Spleen (tissue), 11 donors: Measurements from ENCODE around the gene ITGA6. TPM values are rescaled to one million over a fixed set of nuclear protein-coding genes. Genes with fewer than 3 reads are reported as not detected.

Experiments used
- DNase-seq: peaks from one replicate; pipeline ENCODE4 v3.0.0-alpha.2; 2020
- H3K27ac ChIP-seq, 8 donors: fragments of 200-600 bp; sonication (generic) in 7 of 8; 1 replicate in 4 of 8; 2 replicates in 4 of 8; pipeline versions ENCODE4 v1.5.0 to v1.8.0; 2016 to 2021; ENCODE audit warnings: inconsistent platforms in 4 of 8, mild to moderate bottlenecking in 4 of 8, moderate library complexity in 1 of 8
- H3K27me3 ChIP-seq, 7 donors: fragments of 200-600 bp; sonication (generic) in 6 of 7; replicated peaks in 1 of 7; 1 replicate in 4 of 7; 2 replicates in 3 of 7; pipeline versions ENCODE4 v1.5.0 to v1.8.0; 2016 to 2021; ENCODE audit warnings: inconsistent platforms in 3 of 7, mild to moderate bottlenecking in 1 of 7
- H3K36me3 ChIP-seq, 6 donors: fragments of 200-600 bp; sonication (generic) in 5 of 6; 1 replicate in 4 of 6; 2 replicates in 2 of 6; pipeline versions ENCODE4 v1.5.0 to v1.8.0; 2016 to 2021; ENCODE audit warnings: inconsistent platforms in 2 of 6
- H3K4me1 ChIP-seq, 6 donors: fragments of 200-600 bp; sonication (generic) in 5 of 6; 1 replicate in 3 of 6; 2 replicates in 3 of 6; pipeline versions ENCODE4 v1.5.0 to v1.8.0; 2016 to 2021; ENCODE audit warnings: inconsistent platforms in 3 of 6
- H3K4me3 ChIP-seq, 8 donors: fragments of 200-600 bp; sonication (generic) in 7 of 8; 1 replicate in 4 of 8; 2 replicates in 4 of 8; pipeline versions ENCODE4 v1.5.0 to v1.8.0; 2016 to 2021; ENCODE audit warnings: inconsistent platforms in 4 of 8, mild to moderate bottlenecking in 4 of 8, moderate library complexity in 2 of 8
- H3K9me3 ChIP-seq, 8 donors: fragments of 200-600 bp; sonication (generic) in 7 of 8; 1 replicate in 4 of 8; 2 replicates in 4 of 8; pipeline versions ENCODE4 v1.5.0 to v1.8.0; 2016 to 2021; ENCODE audit warnings: inconsistent platforms in 4 of 8
- CTCF ChIP-seq, 11 experiments: fragments of 200-600 bp in 7 of 11; fragments of 450-650 bp in 4 of 11; sonication (generic) in 4 of 11; IDR thresholded peaks in 8 of 11; conservative IDR thresholded peaks in 3 of 11; 1 replicate in 7 of 11; 2 replicates in 4 of 11; pipeline versions ENCODE4 v1.4.0 to v1.8.0; 2016 to 2021; ENCODE audit warnings: antibody characterized with exemption in 11 of 11, inconsistent platforms in 4 of 11, mild to moderate bottlenecking in 1 of 11
- POLR2A ChIP-seq, 3 donors: fragments of 450-650 bp; IDR thresholded peaks; one replicate each; pipeline ENCODE4 v1.5.1; 2017; ENCODE audit warnings: antibody characterized with exemption in 3 of 3, mild to moderate bottlenecking in 1 of 3
- POLR2AphosphoS5 ChIP-seq, 3 donors: sonication (generic); formaldehyde crosslinking; IDR thresholded peaks; one replicate each; pipeline ENCODE4 v1.5.1; 2017; ENCODE audit warnings: antibody characterized with exemption in 3 of 3
- WGBS, 5 donors: extraction: QIAGEN DNeasy Blood & Tissue Kit in 3 of 5; methylation state at CpG; one replicate each; pipeline versions ENCODE4 v1.1.5 to v1.1.7; 2013 to 2018; 5-methylcytosine and 5-hydroxymethylcytosine counted together
- intact Hi-C: fragments of 100-400 bp; cut with DNase I; formaldehyde crosslinking; loops from one replicate; pipeline ENCODE4 v1.15.0; 2023; ENCODE audit warnings: low total_unique reads
- polyA plus RNA-seq, 3 donors: library from polyadenylated mRNA; stranded (reverse); fragments of 200-250 nt; gene quantifications; one replicate each; pipeline ENCODE4 v1.2.1, GENCODE V29; 2013
- total RNA-seq, 7 donors: library from RNA; depleted of rRNA in 3 of 7; stranded (reverse); fragments of >200 nt in 3 of 7; fragmentation: NEBNext Ultra II Directional in 4 of 7; extraction: Animal tissue kit (Norgen Biotek cat#: 25700) in 4 of 7; gene quantifications; one replicate each; pipeline versions ENCODE4 v1.1.0 to v1.2.1, GENCODE V29; 2016 to 2021
- donor health status: healthy with polysubstance abuse.
- donor health status: DM: no; HTN: no; CAD: no; lungs with moderate emphysema.
- donor health status: DM: no; HTN: no; CAD: no.
- donor health status: Bipolar disorder and iron deficiency.
- donor health status: healthy.
- donor health status: DM: no; HTN: no; CAD: no.
- donor health status: DM: yes; HTN: yes; CAD: no.

The ITGA6 gene
- total and polyA plus RNA-seq, 10 donors = 6.9 to 172 (median 88.8) TPM

DNA sequence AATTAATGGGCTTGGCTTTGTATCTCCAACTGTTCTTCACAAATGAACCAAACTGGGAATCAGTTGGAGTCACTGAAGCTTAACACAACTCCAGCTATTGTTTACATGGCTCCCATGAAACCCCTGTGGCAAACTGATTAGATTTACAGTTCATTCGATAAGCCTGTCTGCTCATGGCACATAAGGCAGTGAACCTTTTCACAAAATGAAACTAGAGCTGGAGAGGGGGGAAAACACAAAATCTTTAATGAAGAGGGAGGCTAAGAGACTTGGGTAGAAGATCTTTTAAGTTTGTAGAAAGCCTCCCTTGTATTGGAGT, 11.6 kb upstream of the ITGA6 start:
- Histone ChIP-seq H3K27me3 (no peaks in the 10 kb centered on the region), H3K27ac (no peak overlapping the region), H3K4me1 (no peaks in the 10 kb centered on the region), H3K36me3 (no peaks in the 10 kb centered on the region), H3K4me3 (no peak overlapping the region), H3K9me3 (peaks cover 0 to 3% (median 0%) of the 10 kb centered on the region in 8 donors)
- WGBS, 5 donors = 82 to 100% (median 94%) methylated on average over 1 of the region's 1 CpG
- no peak for DNase-seq
- intact Hi-C loops = no loop called here
- TF ChIP-seq POLR2A (IDR thresholded peaks at IDR 0.05) = no peak
- no peak for TF ChIP-seq POLR2AphosphoS5 (IDR thresholded peaks at IDR 0.05)

GRCh38 chr2:172416447-172417058, 10.8 kb upstream of the ITGA6 start:
- intact Hi-C loops = no loop called here
- H3K4me3 ChIP-seq = no peak overlapping the region
- peaks cover 0 to 3% (median 0%) of the 10 kb centered on the region in 8 donors for H3K9me3 ChIP-seq
- no peak for TF ChIP-seq CTCF (IDR thresholded peaks at IDR 0.05 in 8 of 11, conservative IDR thresholded peaks at IDR 0.05 in 3 of 11)
- no peaks in the 10 kb centered on the region for H3K4me1 ChIP-seq
- H3K27me3 ChIP-seq = no peaks in the 10 kb centered on the region
- H3K27ac ChIP-seq = no peak overlapping the region
- H3K36me3 ChIP-seq = no peaks in the 10 kb centered on the region
- WGBS, 5 donors = 91 to 100% (median 93%) methylated on average over 1 of the region's 1 CpG
- no peak for DNase-seq

GRCh38 chr2:172420216-172420615, 7.2 kb upstream of the ITGA6 start:
- Histone ChIP-seq H3K4me1 (no peaks in the 10 kb centered on the region), H3K4me3 (no peak overlapping the region), H3K27me3 (peaks cover 0 to 20% (median 0%) of the 10 kb centered on the region in 7 donors), H3K27ac (no peak overlapping the region), H3K36me3 (no peaks in the 10 kb centered on the region), H3K9me3 (peaks cover 0 to 3% (median 0%) of the 10 kb centered on the region in 8 donors)
- intact Hi-C loops = no loop called here
- no peak for DNase-seq
- TF ChIP-seq POLR2A (IDR thresholded peaks at IDR 0.05) = no peak
- TF ChIP-seq CTCF (IDR thresholded peaks at IDR 0.05 in 8 of 11, conservative IDR thresholded peaks at IDR 0.05 in 3 of 11) = no peak
- no peak for TF ChIP-seq POLR2AphosphoS5 (IDR thresholded peaks at IDR 0.05)
- 75 to 83% (median 76%) methylated on average over 3 of the region's 3 CpGs for WGBS, 5 donors

DNA sequence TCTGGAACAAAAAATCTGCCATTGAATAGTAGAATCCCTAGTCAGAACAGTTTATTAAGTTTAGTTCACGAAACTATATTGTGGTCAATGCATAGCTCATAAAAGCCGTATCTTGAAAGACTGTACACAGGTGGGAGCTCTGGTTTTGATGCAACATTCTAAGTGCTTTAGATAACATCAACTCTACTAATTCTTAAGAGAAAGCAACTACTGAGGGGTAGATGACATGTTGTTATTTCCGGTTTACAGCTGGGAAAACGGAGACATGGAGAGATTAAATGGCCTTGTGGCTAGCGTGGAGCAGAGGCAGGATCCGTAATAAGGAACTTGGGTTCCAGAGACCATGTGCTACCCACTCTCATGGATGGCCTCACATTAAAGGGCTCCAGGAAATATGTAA, 4.2 kb upstream of the ITGA6 start:
- DNase-seq = no peak
- TF ChIP-seq POLR2AphosphoS5 (IDR thresholded peaks at IDR 0.05) = no peak
- no peak for TF ChIP-seq CTCF (IDR thresholded peaks at IDR 0.05 in 8 of 11, conservative IDR thresholded peaks at IDR 0.05 in 3 of 11)
- no peak for TF ChIP-seq POLR2A (IDR thresholded peaks at IDR 0.05)
- Histone ChIP-seq H3K4me3 (no peak overlapping the region), H3K27me3 (peaks cover 0 to 50% (median 0%) of the 10 kb centered on the region in 7 donors), H3K4me1 (peaks cover 0 to 23% (median 14%) of the 10 kb centered on the region in 6 donors), H3K36me3 (no peaks in the 10 kb centered on the region), H3K9me3 (no peaks in the 10 kb centered on the region), H3K27ac (no peak overlapping the region)
- intact Hi-C loops = no loop called here
- 77 to 87% (median 83%) methylated on average over 6 of the region's 6 CpGs for WGBS, 5 donors

GRCh38 chr2:172425336-172425735, 2.0 kb upstream of the ITGA6 start:
- DNase-seq = no peak
- Histone ChIP-seq H3K27me3 (peaks cover 0 to 67% (median 0%) of the 10 kb centered on the region in 7 donors), H3K27ac (no peak overlapping the region), H3K9me3 (no peaks in the 10 kb centered on the region), H3K36me3 (no peaks in the 10 kb centered on the region), H3K4me3 (no peak overlapping the region), H3K4me1 (peaks cover 3 to 45% (median 27%) of the 10 kb centered on the region in 6 donors)
- no peak for TF ChIP-seq POLR2AphosphoS5 (IDR thresholded peaks at IDR 0.05)
- no peak for TF ChIP-seq CTCF (IDR thresholded peaks at IDR 0.05 in 8 of 11, conservative IDR thresholded peaks at IDR 0.05 in 3 of 11)
- TF ChIP-seq POLR2A (IDR thresholded peaks at IDR 0.05) = no peak
- intact Hi-C loops = loop anchor here (5.0 kb wide), 1 partner anchor 37 kb away; no protein-coding TSS in a partner anchor
